HepG2 (cell line): ENCODE results near the gene FAM83D. TPM values are rescaled to one million over a fixed set of nuclear protein-coding genes. Genes with fewer than 3 reads are reported as not detected.

ENCODE experiments used
- ATAC-seq: fragments of 200-7000 bp; cut with Tn5 transposase; 3 replicates; pipeline ENCODE4 v1.9.1; 2020; ENCODE audit warnings: mild to moderate bottlenecking, moderate library complexity
- BruUV-seq: library from RNA; stranded (reverse); fragments of 400-500 nt; replicated peaks from 2 replicates; lab custom pipeline; 2021; lab: Mats Ljungman, UMichigan
- CTCF ChIA-PET: fragments of 300-600 bp; formaldehyde crosslinking; extraction: SDS; loops from one replicate; lab custom pipeline; 2021; ENCODE audit warnings: low total read pairs, inconsistent platforms, low intra/inter-chr PET ratio; lab: Yijun Ruan, JAX
- POLR2A ChIA-PET: fragments of 350-600 bp; sonication (Branson Sonifier 250); formaldehyde crosslinking; loops from one replicate; lab custom pipeline; 2020; ENCODE audit warnings: antibody characterized with exemption, inconsistent platforms; lab: Yijun Ruan, JAX
- DNase-seq: peaks from one replicate; pipeline ENCODE4 v3.0.0-alpha.2; 2015; ENCODE audit warnings: low spot score
- FAIRE-seq: peaks from 3 replicates; lab custom pipeline; 2011; peaks lifted over from hg19 to GRCh38; lab: Jason Lieb, UNC
- H2AFZ ChIP-seq: one replicate; pipeline ENCODE4 v1.6.1; 2011; ENCODE audit warnings: low read length, inconsistent platforms
- H3K27ac ChIP-seq: fragments of 300-600 bp; 3 replicates; pipeline ENCODE4 v1.8.0; 2011; ENCODE audit warnings: mixed run types, mild to moderate bottlenecking, mixed read lengths, low read length, inconsistent platforms; ENCODE audit not compliant: insufficient read depth; ENCODE audit errors: extremely low read length
- H3K27me3 ChIP-seq, 2 experiments: fragments of 200-600 bp in 1 of 2; 2 replicates in 1 of 2; 3 replicates in 1 of 2; pipeline versions ENCODE4 v1.6.0 to v1.8.0; 2011; ENCODE audit warnings: low read length in 2 of 2, mild to moderate bottlenecking in 2 of 2, moderate library complexity in 2 of 2, inconsistent platforms in 1 of 2; ENCODE audit not compliant: insufficient read depth in 2 of 2, control insufficient read depth in 1 of 2
- H3K36me3 ChIP-seq, 2 experiments: fragments of 200-600 bp in 1 of 2; replicated peaks in 1 of 2; 2 replicates in 1 of 2; 3 replicates in 1 of 2; pipeline versions ENCODE4 v1.5.1 to v1.8.0; 2011; ENCODE audit warnings: low read length in 2 of 2, inconsistent platforms in 1 of 2; ENCODE audit not compliant: insufficient read depth in 2 of 2, control insufficient read depth in 1 of 2
- H3K4me1 ChIP-seq: 2 replicates; pipeline ENCODE4 v1.5.1; 2012; ENCODE audit warnings: low read length, inconsistent platforms; ENCODE audit not compliant: insufficient read depth
- H3K4me2 ChIP-seq: 2 replicates; pipeline ENCODE4 v1.6.0; 2011; ENCODE audit warnings: low read depth, low read length, inconsistent platforms
- H3K4me3 ChIP-seq, 3 experiments: fragments of 200-600 bp in 1 of 3; sonication (generic), shearing (Covaris generic) in 1 of 3; replicated peaks in 1 of 3; 2 replicates each; pipeline ENCODE4 v1.5.1; 2011 to 2016; ENCODE audit warnings: low read length in 3 of 3, inconsistent platforms in 2 of 3, low read depth in 2 of 3, mild to moderate bottlenecking in 2 of 3, control low read depth in 1 of 3, mixed read lengths in 1 of 3; ENCODE audit not compliant: insufficient read depth in 1 of 3
- H3K79me2 ChIP-seq: one replicate; pipeline ENCODE4 v1.6.1; 2011; ENCODE audit warnings: low read length, inconsistent platforms; ENCODE audit not compliant: insufficient read depth
- H3K9ac ChIP-seq: 2 replicates; pipeline ENCODE4 v1.6.0; 2011; ENCODE audit warnings: mild to moderate bottlenecking, low read depth, low read length, inconsistent platforms; ENCODE audit not compliant: insufficient read depth
- H3K9me3 ChIP-seq: 2 replicates; pipeline ENCODE4 v1.5.1; 2012; ENCODE audit warnings: mild to moderate bottlenecking, low read length
- H4K20me1 ChIP-seq: 2 replicates; pipeline ENCODE4 v1.6.0; 2011; ENCODE audit warnings: inconsistent platforms, mild to moderate bottlenecking, low read length, moderate library complexity; ENCODE audit not compliant: insufficient read depth
- ADNP ChIP-seq: sonication (generic); formaldehyde crosslinking; IDR thresholded peaks from 2 replicates; pipeline ENCODE4 v1.4.0; 2020; ENCODE audit warnings: missing genetic modification reagents
- CEBPB ChIP-seq: IDR thresholded peaks from 2 replicates; pipeline ENCODE4 v1.6.1; 2011; ENCODE audit warnings: low read depth, low read length, improper control_type of control experiment, borderline replicate concordance
- CEBPG ChIP-seq: IDR thresholded peaks from 2 replicates; pipeline ENCODE4 v1.6.1; 2016
- HHEX ChIP-seq: IDR thresholded peaks from 2 replicates; pipeline ENCODE4 v1.6.1; 2016; ENCODE audit warnings: control low read depth
- NFATC3 ChIP-seq: sonication (generic); formaldehyde crosslinking; IDR thresholded peaks from 2 replicates; pipeline ENCODE4 v1.5.1; 2020; ENCODE audit warnings: mild to moderate bottlenecking, missing genetic modification reagents
- SKI ChIP-seq: fragments of 450-650 bp; IDR thresholded peaks from one replicate; pipeline ENCODE4 v1.6.1; 2018; ENCODE audit warnings: mild to moderate bottlenecking; ENCODE audit not compliant: partially characterized antibody
- SNAI1 ChIP-seq: sonication (generic); formaldehyde crosslinking; IDR thresholded peaks from 2 replicates; pipeline ENCODE4 v1.5.0; 2020; ENCODE audit warnings: mild to moderate bottlenecking, missing genetic modification reagents, borderline replicate concordance
- SRY ChIP-seq: sonication (generic); formaldehyde crosslinking; IDR thresholded peaks from 2 replicates; pipeline ENCODE4 v1.8.0; 2022; ENCODE audit warnings: mild to moderate bottlenecking, missing genetic modification reagents
- ZNF746 ChIP-seq: sonication (generic); formaldehyde crosslinking; IDR thresholded peaks from 2 replicates; pipeline ENCODE4 v1.8.0; 2022; ENCODE audit warnings: mild to moderate bottlenecking, missing genetic modification reagents
- ZNF790 ChIP-seq: sonication (generic); formaldehyde crosslinking; IDR thresholded peaks from 2 replicates; pipeline ENCODE4 v1.8.0; 2022; ENCODE audit warnings: missing genetic modification reagents, mild to moderate bottlenecking, borderline replicate concordance
- WGBS: methylation state at CpG from one replicate; pipeline ENCODE4 v1.1.6; 2017; ENCODE audit warnings: low lambda C conversion rate; 5-methylcytosine and 5-hydroxymethylcytosine counted together
- in situ Hi-C: cut with HindIII; loops from 2 replicates; pipeline ENCODE4 v1.10.0; 2017; ENCODE audit warnings: low pct_unique_long_range_greater_than_20kb; ENCODE audit not compliant: extremely low pct_ligation_motif_present
- intact Hi-C: fragments of 100-400 bp; cut with micrococcal nuclease; formaldehyde crosslinking; loops from one replicate; pipeline ENCODE4 v1.10.0; 2022; ENCODE audit not compliant: unreplicated experiment
- polyA plus RNA-seq, 8 experiments: library from polyadenylated mRNA; depleted of rRNA in 3 of 8; stranded (reverse) in 7 of 8; unstranded in 1 of 8; fragments of >200 nt; fragmentation: Illumina TruSeq in 4 of 8; extraction: Trizol in 4 of 8; gene quantifications; 2 replicates each; pipeline versions ENCODE4 v1.2.1 to v1.2.3, GENCODE V29; 2011 to 2016; ENCODE audit warnings: low read depth in 4 of 8, missing spikeins in 1 of 8, mixed read lengths in 1 of 8; ENCODE audit not compliant: insufficient read depth in 1 of 8
- total RNA-seq, 5 experiments: library from RNA; depleted of rRNA; stranded (reverse); fragments of >200 nt; fragmentation: Illumina TruSeq; extraction: Trizol; gene quantifications; 2 replicates each; pipeline ENCODE4 v1.2.3, GENCODE V29; 2016; ENCODE audit warnings: low read depth in 1 of 5
- TF ChIP-seq, protein P1 (sequence below): sonication (generic); formaldehyde crosslinking; IDR thresholded peaks from 2 replicates; pipeline ENCODE4 v1.4.0; 2020; ENCODE audit warnings: mild to moderate bottlenecking, missing genetic modification reagents
- TF ChIP-seq, protein P2 (sequence below): sonication (generic); formaldehyde crosslinking; IDR thresholded peaks from 2 replicates; pipeline ENCODE4 v1.5.1; 2020; ENCODE audit warnings: missing genetic modification reagents, mild to moderate bottlenecking, borderline replicate concordance
- TF ChIP-seq, protein P3 (sequence below): sonication (generic); formaldehyde crosslinking; IDR thresholded peaks from 2 replicates; pipeline ENCODE4 v1.8.0; 2023; ENCODE audit warnings: mild to moderate bottlenecking, missing genetic modification reagents
- TF ChIP-seq, protein P4 (sequence below): sonication (generic); formaldehyde crosslinking; IDR thresholded peaks from 2 replicates; pipeline ENCODE4 v1.4.0; 2020; ENCODE audit warnings: missing genetic modification reagents

The FAM83D gene
- total and polyA plus RNA-seq, 2 of the 13 experiments (the other 11 are each of a cell fraction or from before 2014, with no cell fraction given), result 51.4 to 64.0 TPM

DNA sequence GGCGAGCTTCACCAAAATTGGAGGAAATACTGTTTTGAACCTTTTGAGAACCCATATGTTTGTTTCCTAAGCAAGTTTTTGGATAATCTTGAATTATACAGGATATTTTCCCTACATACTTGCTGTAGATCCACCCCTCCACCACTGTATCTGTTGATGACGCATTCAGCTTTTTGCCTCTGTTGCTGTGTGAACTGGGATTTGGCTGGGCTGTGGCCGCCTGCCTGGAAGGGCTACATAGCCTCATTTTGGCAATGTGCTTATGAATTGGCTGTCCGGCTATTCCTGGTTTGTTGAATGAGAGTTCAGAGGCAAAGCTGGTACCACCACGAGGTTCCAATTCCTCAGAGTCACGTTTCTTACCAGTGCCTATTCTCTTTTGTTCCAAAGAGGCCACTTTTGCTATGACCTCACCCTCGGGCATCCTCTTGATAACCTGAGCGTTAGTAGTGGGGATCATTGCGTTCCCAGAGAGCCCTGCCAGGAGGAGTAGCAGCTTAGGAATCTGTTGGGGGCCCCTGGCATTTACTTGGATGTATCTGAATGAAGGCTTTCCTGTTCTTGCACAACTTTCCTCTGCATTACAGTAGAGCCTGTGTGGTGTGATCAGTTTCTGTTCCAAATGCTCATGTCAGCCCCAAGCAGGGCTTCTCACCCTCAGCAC is 6.4 kb downstream of the FAM83D start:
- in situ Hi-C loops (no loop called here), intact Hi-C loops (no loop called here)
- Histone ChIP-seq H3K36me3 (peaks cover 13 to 35% of the 10 kb centered on the region in 2 experiments), H3K4me1 (peaks cover 95% of the 10 kb centered on the region), H2AFZ (no peak overlapping the region), H3K9ac (no peak overlapping the region), H3K79me2 (peaks cover 98% of the 10 kb centered on the region), H3K4me2 (0 out of 2 replicates have a peak overlapping the region, but pooled peaks have one; percentile 1), H3K27me3 (no peaks in the 10 kb centered on the region), H3K27ac (no peak overlapping the region), H3K4me3 (no peak overlapping the region), H3K9me3 (no peaks in the 10 kb centered on the region), H4K20me1 (peaks cover 25% of the 10 kb centered on the region; the same call in 1 of the 2 replicates)
- CTCF ChIA-PET, result no interaction called here
- 93% methylated on average over 9 of the region's 9 CpGs for WGBS
- ATAC-seq, result no peak
- POLR2A ChIA-PET, result interaction anchor here (1.3 kb wide), 1 partner anchor 30 kb away, joined by 5 read pairs; the partner anchor contains the start of gene DHX35
- BruUV-seq, result no TSS peak
- peak; percentile 87 for TF ChIP-seq CEBPB
- TF ChIP-seq, protein P1, sequence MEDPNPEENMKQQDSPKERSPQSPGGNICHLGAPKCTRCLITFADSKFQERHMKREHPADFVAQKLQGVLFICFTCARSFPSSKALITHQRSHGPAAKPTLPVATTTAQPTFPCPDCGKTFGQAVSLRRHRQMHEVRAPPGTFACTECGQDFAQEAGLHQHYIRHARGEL (CRISPR knock-in tag), result no peak
- TF ChIP-seq CEBPG (CRISPR knock-in tag), result peak; percentile 63
- 0 out of 2 replicates have a peak, but pooled peaks have one; percentile 56 for TF ChIP-seq NFATC3 (CRISPR knock-in tag)
- TF ChIP-seq, protein P2, sequence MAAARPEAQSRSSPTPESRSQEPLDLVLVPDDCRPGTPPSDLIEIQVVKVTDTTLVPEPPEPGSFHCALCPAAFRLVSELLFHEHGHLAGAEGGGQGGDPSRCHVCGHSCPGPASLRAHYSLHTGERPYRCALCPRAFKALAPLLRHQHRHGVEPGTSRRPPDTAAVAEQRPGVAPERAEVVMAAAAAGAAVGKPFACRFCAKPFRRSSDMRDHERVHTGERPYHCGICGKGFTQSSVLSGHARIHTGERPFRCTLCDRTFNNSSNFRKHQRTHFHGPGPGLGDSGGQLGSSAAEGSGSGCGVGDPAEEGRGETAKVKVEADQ, result 0 out of 2 replicates have a peak, but pooled peaks have one; percentile 36
- FAIRE-seq, result no peak
- DNase-seq, result no peak

DNA sequence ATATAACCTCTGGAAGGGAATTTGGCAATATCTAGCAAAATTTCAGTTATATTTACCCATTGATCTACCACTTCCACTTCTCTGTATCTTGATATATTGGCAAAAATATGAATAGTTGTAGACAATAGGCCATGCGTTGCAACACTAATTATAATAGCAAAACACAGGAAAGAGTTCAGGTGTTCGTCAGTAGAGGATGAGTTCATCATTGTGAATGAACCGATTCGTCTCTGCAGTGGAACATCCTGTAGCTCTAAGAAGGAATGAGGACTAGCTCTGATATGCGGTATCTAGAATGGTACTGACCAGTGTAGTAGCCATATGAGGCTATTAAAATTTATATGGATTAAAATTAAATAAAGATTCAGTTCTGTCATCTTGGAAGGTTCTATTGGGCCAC is 8.3 kb downstream of the FAM83D start:
- Histone ChIP-seq H3K4me3 (no peak overlapping the region), H4K20me1 (peaks cover 16% of the 10 kb centered on the region; the same call in 1 of the 2 replicates), H3K9me3 (no peaks in the 10 kb centered on the region), H3K36me3 (peaks cover 24 to 52% of the 10 kb centered on the region in 2 experiments), H3K27ac (no peak overlapping the region), H3K27me3 (no peaks in the 10 kb centered on the region), H3K4me1 (peaks cover 95% of the 10 kb centered on the region), H3K4me2 (no peak overlapping the region), H2AFZ (no peak overlapping the region), H3K9ac (no peak overlapping the region), H3K79me2 (peaks cover 99% of the 10 kb centered on the region)
- no TSS peak for BruUV-seq
- no peak for ATAC-seq
- CTCF ChIA-PET, result interaction anchor here (1.4 kb wide), 1 partner anchor 8 kb away, joined by 4 read pairs; the partner anchor contains the start of gene FAM83D
- in situ Hi-C loops, result no loop called here
- POLR2A ChIA-PET, result interaction anchor here (1.3 to 1.6 kb wide), 2 partner anchors 9 to 28 kb away, joined by 3 to 9 read pairs; partner anchors contain the start of genes DHX35 and FAM83D
- intact Hi-C loops, result no loop called here
- WGBS, result 97% methylated on average over 5 of the region's 5 CpGs
- FAIRE-seq, result no peak
- no peak for DNase-seq
- TF ChIP-seq SNAI1 (CRISPR knock-in tag), result no peak
- no peak for TF ChIP-seq ADNP (CRISPR knock-in tag)
- TF ChIP-seq HHEX, result no peak
- TF ChIP-seq, protein P3, sequence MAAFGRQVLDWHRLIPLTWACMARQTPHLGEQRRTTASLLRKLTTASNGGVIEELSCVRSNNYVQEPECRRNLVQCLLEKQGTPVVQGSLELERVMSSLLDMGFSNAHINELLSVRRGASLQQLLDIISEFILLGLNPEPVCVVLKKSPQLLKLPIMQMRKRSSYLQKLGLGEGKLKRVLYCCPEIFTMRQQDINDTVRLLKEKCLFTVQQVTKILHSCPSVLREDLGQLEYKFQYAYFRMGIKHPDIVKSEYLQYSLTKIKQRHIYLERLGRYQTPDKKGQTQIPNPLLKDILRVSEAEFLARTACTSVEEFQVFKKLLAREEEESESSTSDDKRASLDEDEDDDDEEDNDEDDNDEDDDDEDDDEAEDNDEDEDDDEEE (CRISPR knock-in tag), result no peak
- no peak for TF ChIP-seq SRY (CRISPR knock-in tag)
- TF ChIP-seq ZNF790 (CRISPR knock-in tag), result no peak
- TF ChIP-seq, protein P4, sequence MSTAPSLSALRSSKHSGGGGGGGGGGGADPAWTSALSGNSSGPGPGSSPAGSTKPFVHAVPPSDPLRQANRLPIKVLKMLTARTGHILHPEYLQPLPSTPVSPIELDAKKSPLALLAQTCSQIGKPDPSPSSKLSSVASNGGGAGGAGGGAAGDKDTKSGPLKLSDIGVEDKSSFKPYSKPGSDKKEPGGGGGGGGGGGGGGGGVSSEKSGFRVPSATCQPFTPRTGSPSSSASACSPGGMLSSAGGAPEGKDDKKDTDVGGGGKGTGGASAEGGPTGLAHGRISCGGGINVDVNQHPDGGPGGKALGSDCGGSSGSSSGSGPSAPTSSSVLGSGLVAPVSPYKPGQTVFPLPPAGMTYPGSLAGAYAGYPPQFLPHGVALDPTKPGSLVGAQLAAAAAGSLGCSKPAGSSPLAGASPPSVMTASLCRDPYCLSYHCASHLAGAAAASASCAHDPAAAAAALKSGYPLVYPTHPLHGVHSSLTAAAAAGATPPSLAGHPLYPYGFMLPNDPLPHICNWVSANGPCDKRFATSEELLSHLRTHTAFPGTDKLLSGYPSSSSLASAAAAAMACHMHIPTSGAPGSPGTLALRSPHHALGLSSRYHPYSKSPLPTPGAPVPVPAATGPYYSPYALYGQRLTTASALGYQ (CRISPR knock-in tag), result no peak
- TF ChIP-seq SKI, result no peak
- TF ChIP-seq ZNF746 (CRISPR knock-in tag), result no peak
